Amniotic epithelial cell (primary cell): Measurements from ENCODE around the gene SLC47A1.

Experiments
- DNase-seq: peaks from one replicate; pipeline ENCODE4 v3.0.0-alpha.2; 2010; ENCODE audit warnings: low read depth

The SLC47A1 gene

GRCh38 chr17:19590912-19591551 lies 57.4 kb downstream of the SLC47A1 start:
- no peak for DNase-seq

DNA sequence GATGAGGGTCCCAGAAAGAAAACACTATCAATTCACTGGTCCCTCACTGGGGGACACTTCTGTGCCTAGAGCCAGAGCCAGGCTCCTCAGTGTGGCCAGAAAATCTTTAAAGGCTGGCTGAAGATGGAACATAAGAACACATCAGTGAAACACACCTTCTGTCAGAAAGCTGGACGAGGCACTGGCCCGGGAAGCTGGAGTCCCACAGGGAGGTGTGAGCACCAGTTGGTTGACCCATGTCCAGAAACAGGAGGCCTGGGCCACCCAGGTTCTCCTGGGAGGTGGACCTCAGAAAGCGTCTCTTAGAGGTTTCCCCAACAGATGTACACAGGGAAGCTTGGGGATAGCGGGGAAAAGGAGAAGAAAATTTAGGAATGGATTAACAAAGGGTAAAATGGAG lies 58.7 kb downstream of the SLC47A1 start:
- no peak for DNase-seq

DNA sequence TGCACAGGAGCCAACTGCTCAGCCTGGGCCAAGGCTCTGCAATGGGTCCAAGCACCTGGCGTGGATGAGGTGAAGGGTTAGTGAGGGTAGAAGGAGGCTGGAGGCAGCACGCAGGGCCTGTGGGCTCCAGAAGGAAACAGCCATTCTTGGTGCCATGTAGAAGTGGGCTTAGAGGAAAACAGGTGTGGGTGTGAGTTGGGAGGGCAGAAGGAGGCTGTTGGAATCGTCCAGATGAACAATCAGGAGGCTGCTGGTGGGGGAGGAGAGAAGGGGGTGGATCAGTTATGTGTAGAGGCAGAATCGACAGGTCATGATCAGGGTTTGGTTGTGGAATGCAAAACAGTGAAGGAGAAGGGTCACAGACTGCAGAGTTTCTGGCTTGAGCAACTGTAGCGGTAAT lies 63.2 kb downstream of the SLC47A1 start:
- no peak for DNase-seq

- no peak for DNase-seq
These were observed 76.7 kb downstream of the SLC47A1 start for GRCh38 chr17:19610311-19610710.

- DNase-seq, result no peak
These were observed 77.2 kb downstream of the SLC47A1 start for GRCh38 chr17:19610879-19611278.

- no peak for DNase-seq
These were observed 80.3 kb downstream of the SLC47A1 start for GRCh38 chr17:19613979-19614378.

DNA sequence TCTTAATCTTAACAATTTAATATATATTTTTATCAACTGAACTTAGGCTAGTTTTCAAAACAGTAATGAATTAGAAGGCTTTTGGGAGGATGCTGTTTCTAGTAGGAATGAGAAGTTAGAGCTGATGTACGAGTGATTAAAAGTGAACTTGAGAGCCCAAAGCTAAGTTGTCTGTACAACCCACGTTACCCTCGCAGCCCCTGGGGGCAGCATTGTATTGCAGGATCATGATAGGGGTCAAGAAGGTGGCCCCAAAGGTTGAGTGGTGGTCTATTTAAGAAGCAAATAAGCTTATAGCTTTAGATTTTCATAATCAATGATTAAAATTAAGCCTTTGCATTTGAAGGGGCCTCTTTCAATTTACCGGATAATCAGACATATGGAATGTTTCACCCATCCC lies 81.2 kb downstream of the SLC47A1 start:
- no peak for DNase-seq

GRCh38 chr17:19618015-19618414 lies 84.4 kb downstream of the SLC47A1 start:
- no peak for DNase-seq

DNA sequence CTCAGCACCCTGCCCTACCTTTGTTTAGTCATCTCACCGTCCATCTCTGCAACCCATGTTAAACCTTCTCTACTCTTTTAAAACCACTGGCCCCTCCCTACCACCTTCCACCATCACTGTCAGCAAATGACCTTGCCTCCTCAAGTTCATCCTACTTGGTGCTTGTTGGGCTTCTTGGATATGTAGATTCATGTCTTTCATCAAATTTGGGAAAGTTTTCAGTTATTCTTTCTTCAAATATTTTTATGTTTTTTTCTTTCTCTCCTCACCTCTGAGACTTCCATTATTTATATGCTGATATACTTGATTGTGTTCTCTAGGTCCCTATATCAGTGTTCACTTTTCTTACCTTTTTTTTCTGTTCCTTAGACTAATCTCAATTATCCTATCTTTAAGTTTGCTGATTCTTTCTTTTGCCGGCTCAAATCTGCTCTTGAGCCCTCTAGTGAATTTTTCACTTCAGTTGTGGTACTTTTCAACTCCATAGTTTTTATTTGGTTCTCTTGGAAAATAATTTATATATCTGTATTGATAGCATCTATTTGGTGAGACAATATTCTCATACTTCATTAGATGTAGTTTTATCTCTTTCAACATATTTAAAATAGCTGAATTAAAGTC lies 86.2 kb downstream of the SLC47A1 start:
- peak; percentile 4 for DNase-seq

GRCh38 chr17:19621697-19622096 lies 88.0 kb downstream of the SLC47A1 start:
- DNase-seq, result no peak

DNA sequence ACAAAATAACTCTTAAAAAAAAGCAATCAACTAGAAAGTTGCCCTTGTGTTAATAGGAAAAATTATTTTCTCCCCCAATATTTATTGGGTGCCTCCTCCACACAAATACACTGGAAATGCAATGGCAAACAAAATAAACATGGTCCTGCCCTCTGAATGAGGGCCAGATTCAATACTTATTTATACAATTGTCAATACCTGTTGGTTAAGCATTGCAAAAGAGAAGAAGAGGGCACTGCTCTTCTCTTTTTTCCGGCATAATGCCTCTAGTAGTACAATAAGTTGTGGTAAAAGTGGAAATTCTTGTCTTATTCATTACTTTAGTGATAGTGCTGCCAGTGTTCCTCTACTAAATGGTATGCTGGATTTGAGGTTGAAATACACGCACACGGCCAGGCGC lies 92.4 kb downstream of the SLC47A1 start:
- DNase-seq, result no peak
